Large intestine (tissue), 3 donors: Measurements from ENCODE around the gene ASAP3. TPM values are rescaled to one million over a fixed set of nuclear protein-coding genes. Genes with fewer than 3 reads are reported as not detected.
A peak's percentile ranks its signal among the peaks of the same experiment; 100 is the strongest.
"Not testable (repeated sequence)": the region's sequence is repeated elsewhere in the genome, so short reads cannot be mapped to it uniquely, and the experiment has no call there.

ENCODE experiments used
- DNase-seq, 2 donors: peaks; one replicate each; pipeline versions ENCODE4 v3.0.0 to v3.0.0-alpha.2; 2013
- H3K27ac ChIP-seq: one replicate; pipeline ENCODE4 v1.5.1; 2013; ENCODE audit warnings: low read length
- H3K27me3 ChIP-seq: 2 replicates; pipeline ENCODE4 v1.6.1; 2013; ENCODE audit warnings: low read length; ENCODE audit not compliant: control insufficient read depth, insufficient read depth
- H3K36me3 ChIP-seq: 2 replicates; pipeline ENCODE4 v1.6.1; 2013; ENCODE audit warnings: low read length; ENCODE audit not compliant: control insufficient read depth, insufficient read depth
- H3K4me1 ChIP-seq: one replicate; pipeline ENCODE4 v1.6.1; 2013; ENCODE audit warnings: low read length; ENCODE audit not compliant: control insufficient read depth, insufficient read depth
- H3K4me3 ChIP-seq: one replicate; pipeline ENCODE4 v1.5.1; 2013; ENCODE audit warnings: low read length
- H3K9me3 ChIP-seq: one replicate; pipeline ENCODE4 v1.6.1; 2013; ENCODE audit warnings: mild to moderate bottlenecking, low read depth, low read length, moderate library complexity; ENCODE audit not compliant: control insufficient read depth
- WGBS: methylation state at CpG from one replicate; pipeline ENCODE4 v1.1.5; 2013; ENCODE audit warnings: low lambda C conversion rate; ENCODE audit not compliant: insufficient coverage; 5-methylcytosine and 5-hydroxymethylcytosine counted together
- polyA plus RNA-seq: library from polyadenylated mRNA; unstranded; fragments of 120-200 nt; gene quantifications from one replicate; pipeline ENCODE4 v1.2.1, GENCODE V29; 2013

The ASAP3 gene
- polyA plus RNA-seq, 1 donor: 14.0 TPM

- WGBS: no CpG with 5 or more reads among the region's 11 CpGs
- Histone ChIP-seq H3K36me3 (peaks cover 3% of the 10 kb centered on the region), H3K4me3 (no peak overlapping the region), H3K27ac (no peak overlapping the region), H3K9me3 (no peaks in the 10 kb centered on the region), H3K27me3 (no peaks in the 10 kb centered on the region), H3K4me1 (peaks cover 11% of the 10 kb centered on the region)
- DNase-seq: peak in 1 of 2 donors; percentile 39
These were observed 99.5 kb downstream of the ASAP3 start for GRCh38 chr1:23384312-23385058.

GRCh38 chr1:23383577-23384311 lies 100.2 kb downstream of the ASAP3 start:
- WGBS: no CpG with 5 or more reads among the region's 8 CpGs
- no peak for DNase-seq
- Histone ChIP-seq H3K27ac (no peak overlapping the region), H3K36me3 (peaks cover 3% of the 10 kb centered on the region), H3K4me3 (no peak overlapping the region), H3K4me1 (peaks cover 11% of the 10 kb centered on the region), H3K9me3 (no peaks in the 10 kb centered on the region), H3K27me3 (no peaks in the 10 kb centered on the region)

GRCh38 chr1:23381233-23381885 lies 102.6 kb downstream of the ASAP3 start:
- DNase-seq: peak; percentile 68 to 86
- no peaks in the 10 kb centered on the region for H3K9me3 ChIP-seq
- H3K27me3 ChIP-seq: no peaks in the 10 kb centered on the region
- 49% methylated on average over 3 of the region's 5 CpGs for WGBS
- no peak overlapping the region for H3K4me3 ChIP-seq
- peak overlapping the region; percentile 15 for H3K27ac ChIP-seq
- peaks cover 17% of the 10 kb centered on the region for H3K4me1 ChIP-seq
- peaks cover 3% of the 10 kb centered on the region for H3K36me3 ChIP-seq

GRCh38 chr1:23380719-23381118 lies 103.3 kb downstream of the ASAP3 start:
- Histone ChIP-seq H3K27ac (peak overlapping the region; percentile 15), H3K4me3 (no peak overlapping the region), H3K9me3 (no peaks in the 10 kb centered on the region), H3K27me3 (no peaks in the 10 kb centered on the region), H3K36me3 (peaks cover 3% of the 10 kb centered on the region), H3K4me1 (peaks cover 17% of the 10 kb centered on the region)
- no CpG with 5 or more reads among the region's 5 CpGs for WGBS
- DNase-seq: no peak

- not testable (repeated sequence) for H3K4me3 ChIP-seq, H3K9me3 ChIP-seq, DNase-seq, H3K36me3 ChIP-seq, H3K27ac ChIP-seq, H3K27me3 ChIP-seq
- WGBS: no CpG with 5 or more reads among the region's 4 CpGs
- peaks cover 17% of the 10 kb centered on the region for H3K4me1 ChIP-seq
These were observed 103.7 kb downstream of the ASAP3 start for GRCh38 chr1:23380236-23380635.

Other genes with a start within 250 kb of the ASAP3 start
- 148 TPM for gene HNRNPR, start 139.9 kb downstream of the ASAP3 start, polyA plus RNA-seq
- gene ZNF436, start 114.3 kb downstream of the ASAP3 start, polyA plus RNA-seq: 22.2 TPM
- 29.4 TPM for gene TCEA3, start 59.4 kb downstream of the ASAP3 start, polyA plus RNA-seq
- gene E2F2, start 47.1 kb upstream of the ASAP3 start, polyA plus RNA-seq: 2.8 TPM
- 120 TPM for gene ID3, start 75.3 kb upstream of the ASAP3 start, polyA plus RNA-seq
- gene RPL11, start 207.6 kb upstream of the ASAP3 start, polyA plus RNA-seq: 3,237 TPM